Body of pancreas (tissue), 4 donors: ENCODE measurements around the gene PTPRZ1. TPM values are rescaled to one million over a fixed set of nuclear protein-coding genes. Genes with fewer than 3 reads are reported as not detected.

Experiments
- ATAC-seq: fragments of 150-250 bp; one replicate; pipeline ENCODE4 v1.9.1; 2016
- DNase-seq, 4 donors: peaks; one replicate each; pipeline ENCODE4 v3.0.0-alpha.2; 2019
- H3K27ac ChIP-seq, 4 donors: fragments of 200-600 bp; sonication (generic); 1 replicate in 3 of 4; 2 replicates in 1 of 4; pipeline versions ENCODE4 v1.5.1 to v1.6.1; 2016 to 2019; ENCODE audit warnings: mild to moderate bottlenecking in 1 of 4, mixed read lengths in 1 of 4, moderate library complexity in 1 of 4
- H3K27me3 ChIP-seq, 2 donors: fragments of 200-600 bp; sonication (generic); one replicate each; pipeline ENCODE4 v1.6.0; 2016; ENCODE audit warnings: mild to moderate bottlenecking in 1 of 2
- H3K36me3 ChIP-seq, 2 donors: fragments of 200-600 bp; sonication (generic); replicated peaks in 1 of 2; 2 replicates each; pipeline ENCODE4 v1.5.1; 2016; ENCODE audit warnings: low read depth in 2 of 2; ENCODE audit not compliant: insufficient read depth in 1 of 2
- H3K4me1 ChIP-seq: fragments of 200-600 bp; sonication (generic); one replicate; pipeline ENCODE4 v1.6.0; 2016
- H3K4me3 ChIP-seq, 2 donors: fragments of 200-600 bp; sonication (generic); 1 replicate in 1 of 2; 2 replicates in 1 of 2; pipeline ENCODE4 v1.5.1; 2016 to 2019
- H3K9me3 ChIP-seq, 3 donors: fragments of 200-600 bp; sonication (generic); 1 replicate in 2 of 3; 2 replicates in 1 of 3; pipeline ENCODE4 v1.5.1; 2016
- CTCF ChIP-seq, 7 experiments: fragments of 450-650 bp in 4 of 7; fragments of 200-600 bp in 3 of 7; sonication (generic) in 3 of 7; IDR thresholded peaks; one replicate each; pipeline ENCODE4 v1.5.1; 2016 to 2019; ENCODE audit warnings: antibody characterized with exemption in 7 of 7
- POLR2A ChIP-seq, 3 donors: fragments of 450-650 bp; IDR thresholded peaks; one replicate each; pipeline ENCODE4 v1.6.1; 2016; ENCODE audit warnings: antibody characterized with exemption in 3 of 3, mild to moderate bottlenecking in 2 of 3
- whole genome bisulfite sequencing, 2 donors: methylation state at CpG; one replicate each; pipeline ENCODE4 v1.1.5; 2017; 5-methylcytosine and 5-hydroxymethylcytosine counted together
- intact Hi-C: fragments of 100-400 bp; cut with DNase I; formaldehyde crosslinking; loops from one replicate; pipeline ENCODE4 v1.15.1; 2023
- total RNA-seq, 2 donors: library from RNA; depleted of rRNA; stranded (reverse); fragments of >200 nt; gene quantifications; one replicate each; pipeline ENCODE4 v1.1.0, GENCODE V29; 2016

The PTPRZ1 gene
- total RNA-seq, 2 donors from 2014 or later, result 1.6 to 18.5 TPM

GRCh38 chr7:122038134-122038533 is 165.2 kb downstream of the PTPRZ1 start:
- no peaks in the 10 kb centered on the region for H3K9me3 ChIP-seq
- no peak overlapping the region for H3K4me3 ChIP-seq
- H3K36me3 ChIP-seq, result no peaks in the 10 kb centered on the region
- H3K4me1 ChIP-seq, result no peaks in the 10 kb centered on the region
- TF ChIP-seq CTCF (IDR thresholded peaks at IDR 0.05), result no peak
- no peak for TF ChIP-seq POLR2A (IDR thresholded peaks at IDR 0.05)
- intact Hi-C loops, result no loop called here
- H3K27ac ChIP-seq, result no peak overlapping the region
- DNase-seq (no peak), ATAC-seq (no peak)
- no peaks in the 10 kb centered on the region for H3K27me3 ChIP-seq
- WGBS, 2 donors, result 83 to 85% methylated on average over 3 of the region's 3 CpGs

GRCh38 chr7:122038904-122039303 is 165.9 kb downstream of the PTPRZ1 start:
- intact Hi-C loops, result no loop called here
- no peak for DNase-seq
- Histone ChIP-seq H3K27me3 (no peaks in the 10 kb centered on the region), H3K4me3 (no peak overlapping the region), H3K4me1 (no peaks in the 10 kb centered on the region), H3K36me3 (no peaks in the 10 kb centered on the region), H3K9me3 (no peaks in the 10 kb centered on the region), H3K27ac (no peak overlapping the region)
- TF ChIP-seq CTCF (IDR thresholded peaks at IDR 0.05) (no peak), POLR2A (IDR thresholded peaks at IDR 0.05) (no peak)
- 76% methylated on average over 3 of the region's 3 CpGs for WGBS, 2 donors
- ATAC-seq, result no peak

GRCh38 chr7:122040147-122040546 is 167.2 kb downstream of the PTPRZ1 start:
- intact Hi-C loops, result no loop called here
- no peaks in the 10 kb centered on the region for H3K4me1 ChIP-seq
- 84 to 95% methylated on average over 3 of the region's 3 CpGs for WGBS, 2 donors
- ATAC-seq (no peak), DNase-seq (no peak)
- TF ChIP-seq POLR2A (IDR thresholded peaks at IDR 0.05) (no peak), CTCF (IDR thresholded peaks at IDR 0.05) (no peak)
- H3K36me3 ChIP-seq, result no peaks in the 10 kb centered on the region
- H3K9me3 ChIP-seq, result no peaks in the 10 kb centered on the region
- H3K27me3 ChIP-seq, result no peaks in the 10 kb centered on the region
- no peak overlapping the region for H3K4me3 ChIP-seq
- H3K27ac ChIP-seq, result no peak overlapping the region

- ATAC-seq (no peak), DNase-seq (no peak)
- Histone ChIP-seq H3K27me3 (no peaks in the 10 kb centered on the region), H3K27ac (no peak overlapping the region), H3K36me3 (no peaks in the 10 kb centered on the region), H3K4me1 (no peaks in the 10 kb centered on the region), H3K4me3 (no peak overlapping the region), H3K9me3 (no peaks in the 10 kb centered on the region)
- intact Hi-C loops, result no loop called here
- 88 to 90% methylated on average over 3 of the region's 3 CpGs for WGBS, 2 donors
- TF ChIP-seq CTCF (IDR thresholded peaks at IDR 0.05), result no peak
- no peak for TF ChIP-seq POLR2A (IDR thresholded peaks at IDR 0.05)
Observed at GRCh38 chr7:122046402-122046801, 173.4 kb downstream of the PTPRZ1 start.

GRCh38 chr7:122054393-122054792 is 181.4 kb downstream of the PTPRZ1 start:
- H3K4me3 ChIP-seq, result no peak overlapping the region
- no peak for TF ChIP-seq POLR2A (IDR thresholded peaks at IDR 0.05)
- TF ChIP-seq CTCF (IDR thresholded peaks at IDR 0.05), result no peak
- intact Hi-C loops, result no loop called here
- no peaks in the 10 kb centered on the region for H3K4me1 ChIP-seq
- no peaks in the 10 kb centered on the region for H3K36me3 ChIP-seq
- no peak overlapping the region for H3K27ac ChIP-seq
- no peaks in the 10 kb centered on the region for H3K27me3 ChIP-seq
- no peaks in the 10 kb centered on the region for H3K9me3 ChIP-seq
- 14 to 17% methylated on average over 1 of the region's 1 CpG for WGBS, 2 donors
- ATAC-seq, result no peak
- no peak for DNase-seq
